Tibial nerve (tissue), 4 donors: ENCODE data around the gene MPPED1.

Source experiments
- CTCF ChIP-seq, 5 experiments: fragments of 200-600 bp in 3 of 5; fragments of 450-650 bp in 2 of 5; sonication (generic) in 3 of 5; IDR thresholded peaks; one replicate each; pipeline ENCODE4 v1.5.1; 2016 to 2019; ENCODE audit warnings: antibody characterized with exemption in 5 of 5, mild to moderate bottlenecking in 3 of 5, moderate library complexity in 2 of 5
- EP300 ChIP-seq, 2 donors: sonication (generic); formaldehyde crosslinking; IDR thresholded peaks; one replicate each; pipeline ENCODE4 v1.6.1; 2017; ENCODE audit warnings: antibody characterized with exemption in 2 of 2, mild to moderate bottlenecking in 1 of 2
- POLR2A ChIP-seq, 2 donors: fragments of 450-650 bp; IDR thresholded peaks; one replicate each; pipeline ENCODE4 v1.6.1; 2017; ENCODE audit warnings: antibody characterized with exemption in 2 of 2, mild to moderate bottlenecking in 2 of 2, moderate library complexity in 2 of 2

- TF ChIP-seq CTCF (IDR thresholded peaks at IDR 0.05) (no peak), POLR2A (IDR thresholded peaks at IDR 0.05) (no peak), EP300 (IDR thresholded peaks at IDR 0.05) (no peak)
These were observed 9.7 kb upstream of the MPPED1 start for GRCh38 chr22:43402128-43402527.
